NCI-H2171 treated with DMSO at 0.1 percent for 48 hours (cell line): ENCODE data around the gene C1orf53.
A peak's percentile ranks its signal among the peaks of the same experiment; 100 is the strongest.

Experiments used
- DNase-seq: peaks from one replicate; lab custom pipeline; 2025; lab: John Stamatoyannopoulos, UW

The C1orf53 gene

GRCh38 chr1:197907846-197908616 is 5.6 kb downstream of the C1orf53 start:
- DNase-seq = no peak

- DNase-seq = no peak
Observed at GRCh38 chr1:197908716-197909220, 6.3 kb downstream of the C1orf53 start.

- DNase-seq = no peak
Observed at GRCh38 chr1:197909384-197909783, 7.0 kb downstream of the C1orf53 start.

- DNase-seq = no peak
Observed at GRCh38 chr1:197910120-197910991, 7.9 kb downstream of the C1orf53 start.

- peak; percentile 67 for DNase-seq
Observed at GRCh38 chr1:197911111-197911856, 8.9 kb downstream of the C1orf53 start.

- DNase-seq = no peak
Observed at GRCh38 chr1:197911857-197912696, 9.6 kb downstream of the C1orf53 start.

- DNase-seq = no peak
Observed at GRCh38 chr1:197912739-197913494, 10.5 kb downstream of the C1orf53 start.

GRCh38 chr1:197913495-197914276 is 11.3 kb downstream of the C1orf53 start:
- no peak for DNase-seq

- DNase-seq = no peak
Observed at GRCh38 chr1:197914510-197914909, 12.1 kb downstream of the C1orf53 start.

- DNase-seq = peak; percentile 44
Observed at GRCh38 chr1:197915260-197915861, 12.9 kb downstream of the C1orf53 start.

- DNase-seq = peak; percentile 56
Observed at GRCh38 chr1:197915862-197916499, 13.6 kb downstream of the C1orf53 start.

GRCh38 chr1:197916500-197916983 is 14.1 kb downstream of the C1orf53 start:
- DNase-seq = peak; percentile 23

GRCh38 chr1:197917805-197918651 is 15.6 kb downstream of the C1orf53 start:
- DNase-seq = no peak

GRCh38 chr1:197918807-197919345 is 16.4 kb downstream of the C1orf53 start:
- no peak for DNase-seq

- DNase-seq = no peak
Observed at GRCh38 chr1:197919346-197920066, 17.1 kb downstream of the C1orf53 start.

GRCh38 chr1:197920067-197920396 is 17.6 kb downstream of the C1orf53 start:
- no peak for DNase-seq
